ENCODE data around the gene DACT1.

Gene DACT1

DNA sequence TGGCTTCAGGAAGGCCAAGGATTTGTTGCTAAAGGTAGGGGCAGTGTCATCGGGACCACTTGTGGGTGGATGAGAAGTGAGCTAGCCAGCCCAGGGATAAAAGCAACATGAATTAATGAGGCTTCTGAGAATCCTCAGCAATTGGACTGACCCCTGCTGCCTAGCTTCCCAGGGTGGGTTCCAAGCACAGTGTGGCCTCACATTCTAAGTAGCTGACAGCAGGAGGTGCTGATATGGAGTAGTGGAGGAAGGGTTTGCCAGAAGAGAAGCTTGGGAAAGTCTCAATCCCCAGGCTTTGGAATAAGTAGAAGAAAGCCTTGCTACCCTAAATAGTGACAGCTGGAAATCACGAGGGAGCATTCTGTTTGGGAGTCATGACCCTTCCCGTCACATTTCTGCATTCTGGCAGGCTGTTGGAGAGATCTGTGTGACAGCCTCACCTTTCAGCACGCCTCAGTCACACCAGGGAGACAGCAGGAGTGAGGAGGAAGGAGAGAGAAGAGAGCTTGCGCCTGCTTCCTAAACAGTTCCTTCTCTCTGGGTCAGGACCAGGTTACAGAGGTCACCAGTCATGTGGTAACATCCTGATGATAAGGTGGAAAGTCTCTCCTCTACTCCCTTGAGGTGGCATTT lies 31.2 kb downstream of the DACT1 start:
- DNase-seq (ENCODE audit: low read depth), result no peak

DNA sequence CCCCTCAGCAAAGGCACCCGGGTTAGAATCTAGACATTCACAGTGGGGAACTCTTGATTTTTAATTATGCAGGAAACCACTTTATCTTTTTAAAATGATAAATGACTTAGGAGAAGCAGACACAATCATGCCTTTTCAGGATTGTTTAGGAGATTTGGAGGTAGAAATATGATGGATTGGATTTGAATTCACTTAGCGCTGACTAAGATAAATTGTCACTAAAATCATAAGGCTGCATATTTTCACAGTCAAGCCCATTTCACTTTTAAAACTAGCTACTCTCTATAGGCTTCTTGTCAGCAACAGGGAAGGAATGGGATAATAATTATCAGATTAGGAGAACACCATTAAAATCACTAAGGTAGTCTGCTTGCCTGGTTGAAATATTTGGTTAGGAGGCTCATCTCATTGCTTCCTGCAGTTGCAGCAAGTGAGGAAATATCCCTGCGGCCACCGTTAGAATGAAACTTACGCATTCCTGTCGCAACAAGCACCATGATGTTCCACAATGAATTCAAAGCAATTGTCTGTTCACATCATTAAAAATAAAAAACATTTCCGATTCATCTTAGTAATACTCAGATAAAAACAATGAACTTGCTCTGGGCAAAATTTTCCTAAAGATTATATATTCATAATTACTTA lies 31.9 kb downstream of the DACT1 start:
- no peak for DNase-seq (ENCODE audit: low read depth)

GRCh38 chr14:58671024-58671423 lies 33.3 kb downstream of the DACT1 start:
- DNase-seq (ENCODE audit: low read depth), result no peak

DNA sequence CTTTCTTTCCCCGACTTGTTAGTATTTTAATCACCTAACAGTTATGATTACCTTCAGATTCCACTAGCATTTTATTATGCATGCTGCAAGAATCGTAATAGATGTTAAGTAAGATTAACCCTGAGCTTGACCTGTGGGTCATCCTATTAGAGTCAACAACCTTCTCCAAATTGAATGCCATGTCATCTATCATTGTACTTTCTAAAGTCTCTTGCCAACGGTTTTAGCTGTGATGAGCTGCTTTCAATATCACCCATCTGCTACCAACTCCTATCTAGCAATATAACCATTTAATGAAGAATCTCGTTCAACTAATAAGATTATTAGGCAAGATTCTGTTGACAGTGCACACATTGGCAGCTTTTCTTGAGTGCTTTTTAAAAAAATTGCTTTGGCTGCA lies 33.7 kb downstream of the DACT1 start:
- no peak for DNase-seq (ENCODE audit: low read depth)

DNA sequence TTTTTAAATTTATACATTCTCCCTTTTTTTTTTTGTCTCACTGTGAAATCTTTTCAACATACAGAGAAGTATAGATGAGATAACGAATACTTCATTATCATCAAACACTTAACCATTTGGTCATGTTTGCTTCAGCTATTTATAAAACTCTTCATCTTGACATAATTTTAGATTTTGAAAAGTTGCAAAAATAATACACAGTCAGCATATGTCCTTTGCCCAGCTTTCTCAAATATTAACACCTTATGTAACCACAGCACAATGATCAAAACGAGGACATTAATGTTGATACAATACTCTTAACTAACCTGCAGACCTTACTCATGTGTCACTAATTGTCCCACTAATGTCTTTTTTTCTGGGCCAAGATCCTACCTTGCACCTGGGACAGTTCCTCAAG lies 36.0 kb downstream of the DACT1 start:
- DNase-seq (ENCODE audit: low read depth), result no peak

DNA sequence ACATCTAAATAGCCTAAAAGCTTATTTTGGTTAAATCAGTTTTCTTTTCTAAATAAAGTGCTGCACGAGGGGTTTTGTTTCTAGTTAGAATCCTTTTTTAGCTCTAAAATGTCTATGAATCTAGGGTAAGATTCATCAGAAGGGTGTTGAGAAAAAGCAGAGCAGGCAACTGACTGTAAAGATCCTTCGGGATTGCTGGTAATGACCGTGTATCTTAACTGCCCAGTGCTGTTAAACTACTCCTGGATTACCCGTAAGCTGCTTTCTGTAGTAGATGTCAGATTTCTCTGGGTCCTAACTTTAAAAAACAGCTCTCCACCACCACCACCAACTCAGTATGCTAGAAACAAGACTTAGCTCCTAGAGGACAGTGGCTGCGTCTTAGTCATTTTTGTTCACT lies 39.2 kb downstream of the DACT1 start:
- DNase-seq (ENCODE audit: low read depth), result no peak

- DNase-seq (ENCODE audit: low read depth), result no peak
Measured at GRCh38 chr14:58677517-58677916, 39.8 kb downstream of the DACT1 start.

DNA sequence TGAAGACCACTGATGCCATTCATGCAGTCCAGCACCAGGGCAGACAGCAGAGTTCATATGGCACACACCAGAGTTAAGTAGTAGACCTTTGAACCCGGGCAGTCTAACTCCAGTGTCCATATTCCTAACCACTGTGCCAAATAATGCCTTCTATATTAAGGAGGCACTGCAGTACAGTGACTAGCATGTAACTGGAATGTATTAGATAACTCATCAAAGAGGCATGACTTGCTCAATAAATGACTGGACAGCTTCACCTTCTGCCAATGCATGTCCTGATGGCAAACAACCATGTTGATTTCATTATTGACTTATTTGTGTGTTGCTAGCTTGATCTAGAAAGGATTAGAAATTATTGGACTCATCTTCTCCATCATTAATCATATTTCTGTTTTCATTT lies 40.2 kb downstream of the DACT1 start:
- no peak for DNase-seq (ENCODE audit: low read depth)

- DNase-seq (ENCODE audit: low read depth), result no peak
Measured at GRCh38 chr14:58680698-58681097, 42.9 kb downstream of the DACT1 start.

DNA sequence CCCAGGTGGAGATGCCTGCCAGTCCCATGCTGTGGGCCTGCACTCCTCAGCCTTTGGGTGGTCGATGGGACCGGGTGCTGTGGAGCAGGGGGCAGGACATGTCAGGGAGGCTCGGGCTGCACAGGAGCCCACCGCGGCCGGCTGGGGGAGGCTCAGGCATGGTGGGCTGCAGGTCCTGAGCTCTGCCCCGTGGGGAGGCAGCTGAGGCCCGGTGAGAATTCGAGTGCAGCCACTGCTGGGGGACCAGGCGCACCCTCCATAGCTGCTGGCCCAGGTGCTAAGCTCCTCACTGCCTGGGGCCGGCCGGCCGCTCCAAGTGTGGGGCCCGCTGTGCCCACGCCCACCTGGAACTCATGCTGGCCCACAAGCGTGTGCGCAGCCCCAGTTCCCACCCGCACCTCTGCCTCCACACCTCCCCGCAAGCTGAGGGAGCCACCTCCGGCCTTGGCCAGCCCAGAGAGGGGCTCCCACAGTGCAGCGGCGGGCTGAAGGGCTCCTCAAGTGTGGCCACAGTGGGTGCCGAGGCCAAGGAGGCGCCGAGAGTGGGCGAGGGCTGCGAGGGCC lies 49.6 kb downstream of the DACT1 start:
- no peak for DNase-seq (ENCODE audit: low read depth)

GRCh38 chr14:58690801-58691516 lies 53.2 kb downstream of the DACT1 start:
- DNase-seq (ENCODE audit: low read depth), result no peak

DNA sequence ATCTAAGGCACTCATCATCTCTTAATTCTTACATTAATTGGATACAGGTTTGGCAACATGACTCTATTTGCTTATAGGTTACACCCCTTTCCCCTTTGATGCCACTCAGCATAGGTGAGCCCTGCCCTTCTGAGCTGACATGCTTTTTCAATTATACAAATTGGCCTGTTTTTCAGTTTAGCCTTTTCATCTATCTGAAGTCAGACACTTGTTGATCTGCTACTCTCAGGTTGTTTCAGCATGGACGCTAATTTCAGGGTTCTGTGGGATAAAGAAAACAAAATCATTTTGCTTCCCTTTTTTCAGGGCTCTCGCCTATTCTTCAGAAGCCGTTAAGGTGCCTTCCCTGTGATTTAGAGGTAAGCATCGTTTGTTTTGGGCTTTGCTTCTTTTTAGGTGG lies 55.3 kb downstream of the DACT1 start:
- DNase-seq (ENCODE audit: low read depth), result no peak

- no peak for DNase-seq (ENCODE audit: low read depth)
Measured at GRCh38 chr14:58695514-58695913, 57.8 kb downstream of the DACT1 start.

- no peak for DNase-seq (ENCODE audit: low read depth)
Measured at GRCh38 chr14:58697266-58697929, 59.6 kb downstream of the DACT1 start.

Data from GM04504 (cell line).